Measurements from ENCODE around the gene FGF14. TPM values are rescaled to one million over a fixed set of nuclear protein-coding genes. Genes with fewer than 3 reads are reported as not detected.

FGF14 gene
- total RNA-seq, 4 donors from 2014 or later: 0.28 to 2.3 (median 0.35) TPM; not detected in 1

DNA sequence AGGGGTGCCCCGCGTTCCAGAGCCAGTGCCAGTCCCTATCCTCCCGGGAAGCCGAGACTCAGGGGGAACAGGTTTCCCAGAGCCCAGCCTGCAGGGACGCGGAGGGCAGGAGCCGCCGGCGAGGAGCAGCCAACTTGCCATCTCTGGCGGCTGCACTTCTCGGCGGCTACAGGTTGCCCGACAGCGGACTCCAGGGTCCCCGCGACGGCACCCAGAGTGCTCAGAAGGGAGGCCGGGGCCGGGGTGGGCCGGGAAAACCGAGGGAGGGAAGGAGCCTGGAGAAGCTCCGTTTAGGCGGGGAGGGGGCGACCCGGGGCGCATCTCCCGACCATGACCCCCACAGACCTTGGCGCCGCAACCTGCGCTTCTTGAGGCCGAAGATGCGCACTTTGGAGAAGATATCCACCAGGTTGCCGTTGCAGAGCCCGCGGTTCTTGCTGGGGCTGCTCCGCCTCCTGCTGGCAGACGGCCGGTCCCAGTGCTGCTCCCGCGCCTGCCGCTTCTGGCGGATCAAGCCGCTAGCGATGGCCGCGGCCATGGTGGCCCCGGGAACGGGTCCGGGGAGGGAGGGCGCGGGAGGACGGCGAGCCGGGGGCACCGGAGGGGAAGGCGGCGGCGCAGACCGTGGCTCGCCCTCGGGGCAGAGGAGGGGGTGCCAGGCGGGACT, 485.6 kb downstream of the FGF14 start:
- no peak overlapping the region for H3K27ac ChIP-seq
- H3K4me3 ChIP-seq: peak overlapping the region in 2 of 4 donors; percentile 21 to 36
- no peaks in the 10 kb centered on the region for H3K9me3 ChIP-seq
- no peaks in the 10 kb centered on the region for H3K36me3 ChIP-seq
- TF ChIP-seq, protein P1, sequence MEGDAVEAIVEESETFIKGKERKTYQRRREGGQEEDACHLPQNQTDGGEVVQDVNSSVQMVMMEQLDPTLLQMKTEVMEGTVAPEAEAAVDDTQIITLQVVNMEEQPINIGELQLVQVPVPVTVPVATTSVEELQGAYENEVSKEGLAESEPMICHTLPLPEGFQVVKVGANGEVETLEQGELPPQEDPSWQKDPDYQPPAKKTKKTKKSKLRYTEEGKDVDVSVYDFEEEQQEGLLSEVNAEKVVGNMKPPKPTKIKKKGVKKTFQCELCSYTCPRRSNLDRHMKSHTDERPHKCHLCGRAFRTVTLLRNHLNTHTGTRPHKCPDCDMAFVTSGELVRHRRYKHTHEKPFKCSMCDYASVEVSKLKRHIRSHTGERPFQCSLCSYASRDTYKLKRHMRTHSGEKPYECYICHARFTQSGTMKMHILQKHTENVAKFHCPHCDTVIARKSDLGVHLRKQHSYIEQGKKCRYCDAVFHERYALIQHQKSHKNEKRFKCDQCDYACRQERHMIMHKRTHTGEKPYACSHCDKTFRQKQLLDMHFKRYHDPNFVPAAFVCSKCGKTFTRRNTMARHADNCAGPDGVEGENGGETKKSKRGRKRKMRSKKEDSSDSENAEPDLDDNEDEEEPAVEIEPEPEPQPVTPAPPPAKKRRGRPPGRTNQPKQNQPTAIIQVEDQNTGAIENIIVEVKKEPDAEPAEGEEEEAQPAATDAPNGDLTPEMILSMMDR (IDR thresholded peaks at IDR 0.05): no peak
- no peak for TF ChIP-seq POLR2A (IDR thresholded peaks at IDR 0.05)
- peaks cover 0 to 11% (median 0%) of the 10 kb centered on the region in 4 donors for H3K4me1 ChIP-seq
- peaks cover 0 to 24% of the 10 kb centered on the region in 2 donors for H3K27me3 ChIP-seq
- DNase-seq: no peak

DNA sequence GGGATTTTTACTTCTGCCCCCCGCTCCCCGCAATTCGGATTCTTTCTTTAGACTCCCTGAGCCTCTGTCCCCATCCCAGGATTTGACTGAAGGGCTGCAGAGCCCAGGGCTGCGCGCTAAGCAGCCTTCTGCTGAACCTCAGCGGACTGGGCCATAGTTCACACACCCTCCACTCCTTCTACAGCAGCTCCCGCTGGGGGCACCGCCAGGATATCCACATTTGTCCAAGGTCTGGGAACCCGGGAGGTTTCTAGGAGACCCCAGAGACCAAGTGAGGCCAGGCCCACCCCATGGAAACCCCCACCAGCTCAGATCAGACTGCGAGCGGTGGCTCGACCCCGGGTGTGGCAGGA, 486.1 kb downstream of the FGF14 start:
- Histone ChIP-seq H3K27ac (no peak overlapping the region), H3K27me3 (peaks cover 0 to 24% of the 10 kb centered on the region in 2 donors), H3K4me1 (peaks cover 0 to 11% (median 0%) of the 10 kb centered on the region in 4 donors), H3K4me3 (no peak overlapping the region), H3K36me3 (no peaks in the 10 kb centered on the region), H3K9me3 (no peaks in the 10 kb centered on the region)
- TF ChIP-seq, protein P1 (IDR thresholded peaks at IDR 0.05): no peak
- TF ChIP-seq POLR2A (IDR thresholded peaks at IDR 0.05): no peak
- no peak for DNase-seq

DNA sequence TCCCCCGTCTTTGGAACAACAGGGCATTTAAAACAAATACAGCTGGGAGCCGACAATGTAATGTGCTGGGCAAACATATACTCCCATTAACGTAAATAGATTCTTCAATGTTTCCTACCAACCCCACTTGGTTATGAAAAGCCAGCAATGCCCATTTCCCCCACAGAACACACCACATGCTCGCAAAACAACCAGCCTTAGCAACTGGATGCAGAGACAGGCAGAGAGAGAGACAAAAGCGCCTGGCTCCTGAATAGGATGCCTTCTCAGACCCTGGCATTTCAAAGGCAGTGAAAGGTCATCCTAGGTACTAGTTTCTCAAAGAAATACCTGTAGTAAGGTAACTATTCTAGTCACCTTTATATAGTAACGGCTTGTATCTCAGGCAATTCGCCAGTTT, 486.5 kb downstream of the FGF14 start:
- DNase-seq: no peak
- H3K9me3 ChIP-seq: no peaks in the 10 kb centered on the region
- H3K4me1 ChIP-seq: peaks cover 0 to 11% (median 0%) of the 10 kb centered on the region in 4 donors
- H3K36me3 ChIP-seq: no peaks in the 10 kb centered on the region
- no peak for TF ChIP-seq POLR2A (IDR thresholded peaks at IDR 0.05)
- TF ChIP-seq, protein P1 (IDR thresholded peaks at IDR 0.05): no peak
- no peak overlapping the region for H3K27ac ChIP-seq
- no peak overlapping the region for H3K4me3 ChIP-seq
- peaks cover 0 to 24% of the 10 kb centered on the region in 2 donors for H3K27me3 ChIP-seq

DNA sequence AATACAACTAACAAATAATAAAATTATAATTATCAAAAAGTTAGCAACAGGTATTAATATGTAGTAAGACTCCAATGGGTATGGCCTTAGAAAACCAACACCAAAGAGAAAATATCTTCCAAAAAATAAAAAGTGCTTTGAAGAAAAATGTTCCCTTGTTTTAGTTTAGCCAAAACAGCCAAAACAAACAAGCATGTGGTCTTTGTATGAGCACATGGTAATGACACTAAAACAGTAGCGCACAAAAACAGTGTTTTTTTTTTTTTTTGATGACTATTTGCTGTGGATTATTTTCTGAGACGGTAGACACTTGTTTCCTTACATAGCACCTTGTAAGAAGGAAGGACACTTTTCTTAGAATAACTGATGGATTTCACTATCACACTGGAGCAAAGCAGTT, 490.1 kb downstream of the FGF14 start:
- H3K4me1 ChIP-seq: peaks cover 0 to 9% (median 0%) of the 10 kb centered on the region in 4 donors
- H3K36me3 ChIP-seq: no peaks in the 10 kb centered on the region
- no peak overlapping the region for H3K4me3 ChIP-seq
- H3K9me3 ChIP-seq: no peaks in the 10 kb centered on the region
- peaks cover 0 to 11% of the 10 kb centered on the region in 2 donors for H3K27me3 ChIP-seq
- H3K27ac ChIP-seq: no peak overlapping the region
- TF ChIP-seq, protein P1 (IDR thresholded peaks at IDR 0.05): no peak
- TF ChIP-seq POLR2A (IDR thresholded peaks at IDR 0.05): no peak
- DNase-seq: no peak

DNA sequence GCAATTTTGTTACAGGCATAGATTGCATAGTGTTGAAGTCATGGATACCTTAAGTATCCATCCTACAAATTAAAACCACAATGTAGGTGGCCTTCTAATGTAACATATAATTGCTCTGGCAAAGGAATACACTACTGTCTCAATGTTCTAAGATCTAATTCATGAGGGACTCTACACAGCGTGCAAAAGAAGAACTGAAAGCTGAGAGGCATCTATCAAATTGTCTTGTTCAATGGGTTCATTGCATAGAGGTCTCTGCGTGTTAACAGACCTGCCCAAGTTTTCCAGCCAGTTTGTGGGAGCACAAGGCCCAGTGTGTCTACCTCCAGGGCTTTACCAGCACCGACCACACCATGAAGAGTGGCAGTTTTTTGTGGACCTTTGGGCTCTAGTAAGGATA, 498.0 kb downstream of the FGF14 start:
- Histone ChIP-seq H3K27me3 (no peaks in the 10 kb centered on the region), H3K4me1 (no peaks in the 10 kb centered on the region), H3K4me3 (no peak overlapping the region), H3K27ac (no peak overlapping the region), H3K9me3 (no peaks in the 10 kb centered on the region), H3K36me3 (no peaks in the 10 kb centered on the region)
- no peak for DNase-seq
- TF ChIP-seq POLR2A (IDR thresholded peaks at IDR 0.05): no peak
- TF ChIP-seq, protein P1 (IDR thresholded peaks at IDR 0.05): no peak

All from Peyer's patch (tissue), 4 donors.